Activated CD4-positive, alpha-beta memory T cell treated with anti-CD3 and anti-CD28 coated beads, Interleukin-2, amount 10 ng/mL, durations not matched to agents 7 days and 5 days (primary cell): Measurements from ENCODE around the gene PDS5B. TPM values are rescaled to one million over a fixed set of nuclear protein-coding genes. Genes with fewer than 3 reads are reported as not detected.
"Not testable (repeated sequence)": the region's sequence is repeated elsewhere in the genome, so short reads cannot be mapped to it uniquely, and the experiment has no call there.

Experiments used
- CTCF ChIA-PET: fragments of 350-600 bp; sonication (Branson Sonifier 250); formaldehyde crosslinking; loops from one replicate; lab custom pipeline; 2021; ENCODE audit warnings: antibody characterized with exemption, inconsistent platforms; lab: Charles Lee
- POLR2A ChIA-PET: fragments of 350-600 bp; sonication (Branson Sonifier 250); formaldehyde crosslinking; loops from one replicate; lab custom pipeline; 2021; ENCODE audit warnings: antibody characterized with exemption; lab: Charles Lee
- DNase-seq: peaks from one replicate; pipeline ENCODE4 v3.0.0-alpha.2; 2020
- H3K27ac Mint-ChIP-seq: one replicate; pipeline ENCODE4 v1.8.0; 2021; ENCODE audit warnings: mild to moderate bottlenecking, mixed read lengths
- H3K27me3 Mint-ChIP-seq: one replicate; pipeline ENCODE4 v1.8.0; 2021; ENCODE audit warnings: mixed read lengths
- H3K36me3 Mint-ChIP-seq: one replicate; pipeline ENCODE4 v1.8.0; 2021; ENCODE audit warnings: low read depth, mixed read lengths
- H3K4me1 Mint-ChIP-seq: one replicate; pipeline ENCODE4 v1.8.0; 2021; ENCODE audit warnings: mixed read lengths
- H3K4me3 Mint-ChIP-seq: one replicate; pipeline ENCODE4 v1.8.0; 2021; ENCODE audit warnings: mild to moderate bottlenecking, mixed read lengths
- H3K9me3 Mint-ChIP-seq: one replicate; pipeline ENCODE4 v1.8.0; 2021; ENCODE audit warnings: mixed read lengths
- total RNA-seq, 2 experiments: library from RNA; stranded (reverse); gene quantifications; one replicate each; pipeline ENCODE4 v1.2.3, GENCODE V29; 2021

The PDS5B gene
- total RNA-seq, 2 experiments from 2014 or later, result 59.5 to 60.6 TPM

DNA sequence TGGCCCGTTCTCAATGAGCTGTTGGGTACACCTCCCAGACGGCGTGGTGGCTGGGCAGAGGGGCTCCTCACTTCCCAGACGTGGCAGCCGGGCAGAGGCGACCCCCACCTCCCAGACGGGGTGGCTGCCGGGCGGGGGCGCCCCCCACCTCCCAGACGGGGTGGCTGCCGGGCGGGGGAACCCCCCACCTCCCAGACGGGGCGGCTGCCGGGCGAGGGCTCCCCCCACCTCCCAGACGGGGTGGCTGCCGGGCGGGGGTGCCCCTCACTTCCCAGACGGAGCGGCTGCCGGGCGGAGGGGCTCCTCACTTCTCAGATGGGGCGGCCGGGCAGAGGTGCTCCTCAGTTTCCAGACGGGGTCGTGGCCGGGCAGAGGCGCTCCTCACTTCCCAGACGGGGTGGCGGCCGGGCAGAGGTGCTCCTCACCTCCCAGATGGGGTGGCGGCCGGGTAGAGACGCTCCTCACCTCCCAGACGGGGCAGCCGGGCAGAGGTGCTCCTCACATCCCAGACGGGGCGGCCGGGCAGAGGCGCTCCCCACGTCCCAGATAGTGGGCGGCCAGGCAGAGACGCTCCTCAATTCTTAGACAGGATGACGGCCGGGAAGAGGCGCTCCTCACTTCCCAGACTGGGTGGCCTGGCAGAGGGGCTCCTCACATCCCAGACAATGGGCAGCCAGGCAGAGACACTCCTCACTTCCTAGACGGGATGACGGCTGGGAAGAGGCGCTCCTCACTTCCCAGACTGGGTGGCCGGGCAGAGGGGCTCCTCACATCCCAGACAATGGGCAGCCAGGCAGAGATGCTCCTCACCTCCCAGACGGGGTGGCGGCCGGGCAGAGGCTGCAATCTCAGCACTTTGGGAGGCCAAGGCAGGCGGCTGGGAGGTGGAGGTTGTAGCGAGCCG, 135.1 kb downstream of the PDS5B start:
- peaks cover 48% of the 10 kb centered on the region for H3K36me3 Mint-ChIP-seq

DNA sequence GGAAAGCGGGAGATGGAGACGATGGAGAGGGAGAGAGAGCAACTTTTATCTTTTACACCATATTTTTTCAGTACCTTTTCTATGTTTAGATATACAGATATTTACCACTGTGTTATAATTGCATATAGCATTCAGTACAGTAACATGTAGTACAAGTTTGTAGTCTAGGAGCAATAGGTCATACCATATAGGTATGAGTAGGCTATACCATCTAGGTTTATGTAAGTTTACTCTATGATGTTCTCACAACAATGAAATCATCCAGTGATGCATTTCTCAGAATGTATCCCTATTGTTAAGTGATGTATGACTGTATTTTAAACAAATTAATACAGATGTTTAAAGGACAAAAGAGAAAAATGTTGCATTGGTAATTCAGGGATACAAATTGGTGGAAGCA, 136.1 kb downstream of the PDS5B start:
- H3K27ac Mint-ChIP-seq, result no peak overlapping the region
- CTCF ChIA-PET, result interaction anchor here (1.0 kb wide), 1 partner anchor 71 kb away, joined by 3 read pairs; no protein-coding TSS in a partner anchor
- no peaks in the 10 kb centered on the region for H3K27me3 Mint-ChIP-seq
- peaks cover 51% of the 10 kb centered on the region for H3K36me3 Mint-ChIP-seq
- POLR2A ChIA-PET, result no interaction called here
- H3K4me1 Mint-ChIP-seq, result peaks cover 9% of the 10 kb centered on the region
- peaks cover 5% of the 10 kb centered on the region for H3K9me3 Mint-ChIP-seq
- no peak overlapping the region for H3K4me3 Mint-ChIP-seq
- no peak for DNase-seq

More for the DNA sequence above, 135.1 kb downstream of the PDS5B start:
- H3K4me1 Mint-ChIP-seq, DNase-seq, H3K27me3 Mint-ChIP-seq, POLR2A ChIA-PET, H3K4me3 Mint-ChIP-seq, CTCF ChIA-PET, H3K9me3 Mint-ChIP-seq, H3K27ac Mint-ChIP-seq: not testable (repeated sequence)

GRCh38 chr13:32723987-32724386, 137.7 kb downstream of the PDS5B start:
- POLR2A ChIA-PET, result interaction anchor here (1.5 kb wide), 1 partner anchor 11 kb away, joined by 4 read pairs; no protein-coding TSS in a partner anchor
- H3K36me3 Mint-ChIP-seq, result peaks cover 55% of the 10 kb centered on the region
- H3K27me3 Mint-ChIP-seq, result no peaks in the 10 kb centered on the region
- CTCF ChIA-PET, result interaction anchor here (0.9 kb wide), 1 partner anchor 9 kb away, joined by 3 read pairs; no protein-coding TSS in a partner anchor
- H3K4me1 Mint-ChIP-seq, result peaks cover 9% of the 10 kb centered on the region
- H3K9me3 Mint-ChIP-seq, result peaks cover 8% of the 10 kb centered on the region
- H3K27ac Mint-ChIP-seq, result no peak overlapping the region
- no peak overlapping the region for H3K4me3 Mint-ChIP-seq
- DNase-seq, result no peak

- Mint-ChIP-seq H3K4me3 (no peak overlapping the region), H3K36me3 (peaks cover 67% of the 10 kb centered on the region), H3K27ac (no peak overlapping the region), H3K9me3 (peaks cover 6% of the 10 kb centered on the region), H3K4me1 (peaks cover 20% of the 10 kb centered on the region), H3K27me3 (no peaks in the 10 kb centered on the region)
- POLR2A ChIA-PET, result no interaction called here
- CTCF ChIA-PET, result no interaction called here
- DNase-seq, result no peak
These were observed 140.3 kb downstream of the PDS5B start for GRCh38 chr13:32726374-32727037.

GRCh38 chr13:32728327-32728726, 142.1 kb downstream of the PDS5B start:
- POLR2A ChIA-PET, result no interaction called here
- Mint-ChIP-seq H3K9me3 (peaks cover 6% of the 10 kb centered on the region), H3K36me3 (peaks cover 56% of the 10 kb centered on the region), H3K4me3 (no peak overlapping the region), H3K4me1 (peaks cover 16% of the 10 kb centered on the region), H3K27ac (no peak overlapping the region), H3K27me3 (no peaks in the 10 kb centered on the region)
- CTCF ChIA-PET, result no interaction called here
- no peak for DNase-seq

- CTCF ChIA-PET, H3K27me3 Mint-ChIP-seq, H3K4me3 Mint-ChIP-seq, DNase-seq, POLR2A ChIA-PET, H3K27ac Mint-ChIP-seq, H3K9me3 Mint-ChIP-seq: not testable (repeated sequence)
- H3K36me3 Mint-ChIP-seq, result peaks cover 51% of the 10 kb centered on the region
- H3K4me1 Mint-ChIP-seq, result peaks cover 14% of the 10 kb centered on the region
These were observed 142.8 kb downstream of the PDS5B start for GRCh38 chr13:32729097-32729496.

DNA sequence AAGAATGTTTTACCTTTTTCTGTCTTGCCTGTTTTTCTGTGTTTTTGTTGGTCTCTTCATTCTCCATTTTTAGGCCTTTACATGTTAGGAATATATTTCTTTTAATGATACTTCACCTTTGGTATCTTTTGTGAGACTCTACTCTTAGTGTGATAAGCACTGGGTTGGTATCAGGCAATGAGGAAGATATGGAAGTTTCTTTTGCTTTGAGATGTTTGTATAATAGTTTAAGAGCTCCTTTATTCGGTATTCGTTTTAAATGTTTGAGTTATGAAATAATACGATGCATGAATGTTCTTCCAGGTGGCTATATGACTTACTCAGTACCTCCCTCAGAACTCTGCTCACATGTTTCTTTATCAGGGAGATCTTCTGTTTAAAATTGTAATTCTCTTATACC, 144.8 kb downstream of the PDS5B start:
- H3K27ac Mint-ChIP-seq, result no peak overlapping the region
- H3K27me3 Mint-ChIP-seq, result no peaks in the 10 kb centered on the region
- no peak for DNase-seq
- H3K4me1 Mint-ChIP-seq, result peaks cover 21% of the 10 kb centered on the region
- H3K36me3 Mint-ChIP-seq, result peaks cover 47% of the 10 kb centered on the region
- ChIA-PET POLR2A (no interaction called here), CTCF (interaction anchor here (1.7 kb wide), 1 partner anchor 81 kb away, joined by 3 read pairs; no protein-coding TSS in a partner anchor)
- H3K9me3 Mint-ChIP-seq, result peaks cover 6% of the 10 kb centered on the region
- no peak overlapping the region for H3K4me3 Mint-ChIP-seq

GRCh38 chr13:32731576-32731975, 145.3 kb downstream of the PDS5B start:
- Mint-ChIP-seq H3K36me3 (peaks cover 44% of the 10 kb centered on the region), H3K4me1 (peaks cover 26% of the 10 kb centered on the region), H3K4me3 (no peak overlapping the region), H3K9me3 (peaks cover 6% of the 10 kb centered on the region), H3K27me3 (no peaks in the 10 kb centered on the region), H3K27ac (peak overlapping the region; percentile 23)
- POLR2A ChIA-PET, result no interaction called here
- CTCF ChIA-PET, result no interaction called here
- DNase-seq, result no peak

DNA sequence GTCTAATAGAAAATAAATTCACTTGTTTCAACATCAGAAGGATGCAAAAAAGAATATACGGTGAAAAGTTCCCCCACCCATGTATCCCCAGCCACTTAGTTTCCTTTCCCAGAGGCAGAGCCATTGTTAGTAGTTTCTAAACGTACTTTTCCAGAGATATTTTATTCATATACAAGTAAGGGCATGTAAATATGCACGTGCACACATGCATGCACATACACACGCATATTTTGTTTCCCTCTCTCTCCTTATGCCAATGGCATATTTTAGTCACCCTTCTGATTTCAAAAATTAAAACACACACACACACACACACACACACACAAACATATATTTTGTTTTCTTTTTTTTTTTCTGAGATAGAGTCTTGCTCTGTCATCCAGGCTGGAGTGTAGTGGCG, 147.4 kb downstream of the PDS5B start:
- H3K4me1 Mint-ChIP-seq, result peaks cover 40% of the 10 kb centered on the region
- ChIA-PET CTCF (no interaction called here), POLR2A (no interaction called here)
- peaks cover 36% of the 10 kb centered on the region for H3K36me3 Mint-ChIP-seq
- no peak overlapping the region for H3K4me3 Mint-ChIP-seq
- DNase-seq, result no peak
- peaks cover 3% of the 10 kb centered on the region for H3K9me3 Mint-ChIP-seq
- no peaks in the 10 kb centered on the region for H3K27me3 Mint-ChIP-seq
- H3K27ac Mint-ChIP-seq, result no peak overlapping the region

GRCh38 chr13:32734511-32734910, 148.3 kb downstream of the PDS5B start:
- Mint-ChIP-seq H3K36me3 (peaks cover 31% of the 10 kb centered on the region), H3K27me3 (no peaks in the 10 kb centered on the region), H3K4me3 (no peak overlapping the region), H3K27ac (no peak overlapping the region), H3K4me1 (peaks cover 40% of the 10 kb centered on the region), H3K9me3 (peaks cover 3% of the 10 kb centered on the region)
- ChIA-PET CTCF (no interaction called here), POLR2A (interaction anchor here (1.4 kb wide), 2 partner anchors 10 to 419 kb away, joined by 3 to 4 read pairs; partner anchors contain the start of genes BRCA2 and ZAR1L)
- DNase-seq, result no peak

- Mint-ChIP-seq H3K36me3 (peaks cover 22% of the 10 kb centered on the region), H3K27ac (no peak overlapping the region), H3K4me1 (peaks cover 35% of the 10 kb centered on the region), H3K27me3 (no peaks in the 10 kb centered on the region), H3K9me3 (no peaks in the 10 kb centered on the region), H3K4me3 (no peak overlapping the region)
- POLR2A ChIA-PET, result interaction anchor here (0.7 to 1.4 kb wide), 3 partner anchors 11 to 807 kb away, joined by 3 to 4 read pairs (median 4); no protein-coding TSS in a partner anchor
- no peak for DNase-seq
- CTCF ChIA-PET, result interaction anchor here (1.2 to 1.8 kb wide), 4 partner anchors 67 to 807 kb away, joined by 5 to 10 read pairs (median 8); partner anchors contain the start of gene PDS5B
These were observed 149.6 kb downstream of the PDS5B start for GRCh38 chr13:32735859-32736258.

DNA sequence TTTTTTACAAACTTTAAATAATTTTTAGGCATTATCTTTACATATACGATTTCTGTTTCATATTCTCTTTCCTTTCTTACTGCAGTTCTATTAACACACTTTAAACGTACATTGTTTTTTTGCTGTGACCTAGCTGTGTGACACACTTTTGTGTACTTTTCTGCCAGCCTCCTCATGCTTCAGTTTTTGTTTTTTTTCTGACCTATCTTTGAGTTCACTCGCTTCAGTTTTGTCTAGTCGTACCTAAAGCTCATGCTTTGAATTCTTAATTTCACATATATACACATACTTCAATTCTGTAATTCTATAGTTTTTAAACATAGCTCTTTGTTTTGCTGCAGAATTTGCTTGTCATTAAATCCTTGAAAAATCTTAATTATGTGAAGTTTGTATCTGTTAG, 150.4 kb downstream of the PDS5B start:
- H3K36me3 Mint-ChIP-seq, result peaks cover 17% of the 10 kb centered on the region
- H3K27me3 Mint-ChIP-seq, result no peaks in the 10 kb centered on the region
- POLR2A ChIA-PET, result interaction anchor here (0.7 to 1.3 kb wide), 5 partner anchors 74 to 806 kb away, joined by 3 to 4 read pairs (median 3); partner anchors contain the start of genes BRCA2, N4BP2L1, PDS5B and ZAR1L
- DNase-seq, result no peak
- H3K9me3 Mint-ChIP-seq, result no peaks in the 10 kb centered on the region
- H3K4me1 Mint-ChIP-seq, result peaks cover 28% of the 10 kb centered on the region
- peak overlapping the region; percentile 82 for H3K27ac Mint-ChIP-seq
- H3K4me3 Mint-ChIP-seq, result peak overlapping the region; percentile 73
- CTCF ChIA-PET, result interaction anchor here (1.0 to 1.8 kb wide), 5 partner anchors 68 to 806 kb away, joined by 5 to 10 read pairs (median 6); partner anchors contain the start of gene PDS5B
